WTC11 (cell line): Measurements from ENCODE around the gene MT1H. TPM values are rescaled to one million over a fixed set of nuclear protein-coding genes. Genes with fewer than 3 reads are reported as not detected.

Experiments used
- ATAC-seq: fragments of 200-7000 bp; cut with Tn5 transposase; 2 replicates; pipeline ENCODE4 v1.10.0; 2021; ENCODE audit warnings: mild to moderate bottlenecking, moderate library complexity
- CTCF ChIA-PET: fragments of 300-600 bp; sonication (Branson Sonifier 250); formaldehyde crosslinking; loops from one replicate; lab custom pipeline; 2021; ENCODE audit warnings: antibody characterized with exemption; lab: Charles Lee
- POLR2A ChIA-PET: fragments of 350-600 bp; sonication (Branson Sonifier 250); formaldehyde crosslinking; loops from one replicate; lab custom pipeline; 2021; ENCODE audit warnings: antibody characterized with exemption; lab: Charles Lee
- DNase-seq: peaks from one replicate; pipeline ENCODE4 v3.0.0; 2021; ENCODE audit warnings: low spot score
- H3K27ac Mint-ChIP-seq: 2 replicates; pipeline ENCODE4 v1.8.0; 2021; ENCODE audit warnings: mixed read lengths
- H3K27me3 Mint-ChIP-seq: 2 replicates; pipeline ENCODE4 v1.8.0; 2021; ENCODE audit warnings: low read depth, mild to moderate bottlenecking, moderate library complexity, mixed read lengths
- H3K36me3 Mint-ChIP-seq: 2 replicates; pipeline ENCODE4 v1.8.0; 2021; ENCODE audit warnings: mixed read lengths
- H3K4me1 Mint-ChIP-seq: 2 replicates; pipeline ENCODE4 v1.8.0; 2022; ENCODE audit warnings: mixed read lengths
- H3K4me3 Mint-ChIP-seq: 2 replicates; pipeline ENCODE4 v1.8.0; 2021; ENCODE audit warnings: mild to moderate bottlenecking, moderate library complexity, mixed read lengths
- H3K9me3 Mint-ChIP-seq: 2 replicates; pipeline ENCODE4 v1.8.0; 2021; ENCODE audit warnings: mixed read lengths
- CBFB ChIP-seq: sonication (generic); formaldehyde crosslinking; IDR thresholded peaks from 2 replicates; pipeline ENCODE4 v1.8.1; 2022; ENCODE audit warnings: mild to moderate bottlenecking, low read depth, missing genetic modification reagents
- CREB1 ChIP-seq: sonication (generic); formaldehyde crosslinking; IDR thresholded peaks from 2 replicates; pipeline ENCODE4 v1.8.0; 2023; ENCODE audit warnings: mild to moderate bottlenecking, missing genetic modification reagents
- E2F5 ChIP-seq: sonication (generic); formaldehyde crosslinking; IDR thresholded peaks from 2 replicates; pipeline ENCODE4 v1.8.1; 2022; ENCODE audit warnings: mild to moderate bottlenecking, moderate library complexity, missing genetic modification reagents
- GRHL2 ChIP-seq: fragments of 250-450 bp; sonication (Bioruptor Pico); IDR thresholded peaks from 2 replicates; pipeline ENCODE4 v1.8.0; 2022; ENCODE audit warnings: mild to moderate bottlenecking, moderate library complexity; ENCODE audit not compliant: insufficient replicate concordance, severe bottlenecking
- IRF1 ChIP-seq: sonication (generic); formaldehyde crosslinking; IDR thresholded peaks from 2 replicates; pipeline ENCODE4 v1.8.0; 2023; ENCODE audit warnings: missing genetic modification reagents
- JUN ChIP-seq: sonication (generic); formaldehyde crosslinking; IDR thresholded peaks from 2 replicates; pipeline ENCODE4 v1.8.0; 2023; ENCODE audit warnings: mild to moderate bottlenecking, missing genetic modification reagents
- KAT7 ChIP-seq: sonication (generic); formaldehyde crosslinking; IDR thresholded peaks from 2 replicates; pipeline ENCODE4 v1.8.1; 2023; ENCODE audit warnings: missing genetic modification reagents, mild to moderate bottlenecking, borderline replicate concordance
- MXD4 ChIP-seq: fragments of 250-450 bp; sonication (Bioruptor Pico); IDR thresholded peaks from 2 replicates; pipeline ENCODE4 v1.8.0; 2021; ENCODE audit warnings: mild to moderate bottlenecking, moderate library complexity, borderline replicate concordance
- PRRX2 ChIP-seq: fragments of 250-450 bp; sonication (Bioruptor Pico); IDR thresholded peaks from 2 replicates; pipeline ENCODE4 v1.8.0; 2021; ENCODE audit warnings: mild to moderate bottlenecking
- SP1 ChIP-seq: sonication (generic); formaldehyde crosslinking; conservative IDR thresholded peaks from 2 replicates; pipeline ENCODE4 v1.8.1; 2022; ENCODE audit warnings: missing genetic modification reagents
- ZNF138 ChIP-seq: sonication (generic); formaldehyde crosslinking; conservative IDR thresholded peaks from 2 replicates; pipeline ENCODE4 v1.8.1; 2022; ENCODE audit warnings: mild to moderate bottlenecking, moderate library complexity, missing genetic modification reagents
- ZNF281 ChIP-seq: sonication (generic); formaldehyde crosslinking; IDR thresholded peaks from 2 replicates; pipeline ENCODE4 v1.8.0; 2023; ENCODE audit warnings: mild to moderate bottlenecking, missing genetic modification reagents
- ZNF423 ChIP-seq: fragments of 250-450 bp; sonication (Bioruptor Pico); IDR thresholded peaks from 2 replicates; pipeline ENCODE4 v2.1.2; 2022; ENCODE audit warnings: mild to moderate bottlenecking, moderate library complexity
- total RNA-seq: library from RNA; stranded (reverse); gene quantifications from 3 replicates; pipeline ENCODE4 v1.2.3, GENCODE V29; 2021
- TF ChIP-seq, protein P1 (sequence below): sonication (generic); formaldehyde crosslinking; IDR thresholded peaks from 2 replicates; pipeline ENCODE4 v1.8.1; 2022; ENCODE audit warnings: mild to moderate bottlenecking, missing genetic modification reagents, moderate library complexity, borderline replicate concordance
- TF ChIP-seq, protein P2 (sequence below): sonication (generic); formaldehyde crosslinking; IDR thresholded peaks from 2 replicates; pipeline ENCODE4 v1.8.0; 2022; ENCODE audit warnings: mild to moderate bottlenecking, missing genetic modification reagents

MT1H gene
- total RNA-seq, 1 experiment from 2014 or later: 122 TPM

- TF ChIP-seq, protein P1, sequence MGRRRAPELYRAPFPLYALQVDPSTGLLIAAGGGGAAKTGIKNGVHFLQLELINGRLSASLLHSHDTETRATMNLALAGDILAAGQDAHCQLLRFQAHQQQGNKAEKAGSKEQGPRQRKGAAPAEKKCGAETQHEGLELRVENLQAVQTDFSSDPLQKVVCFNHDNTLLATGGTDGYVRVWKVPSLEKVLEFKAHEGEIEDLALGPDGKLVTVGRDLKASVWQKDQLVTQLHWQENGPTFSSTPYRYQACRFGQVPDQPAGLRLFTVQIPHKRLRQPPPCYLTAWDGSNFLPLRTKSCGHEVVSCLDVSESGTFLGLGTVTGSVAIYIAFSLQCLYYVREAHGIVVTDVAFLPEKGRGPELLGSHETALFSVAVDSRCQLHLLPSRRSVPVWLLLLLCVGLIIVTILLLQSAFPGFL: no peak
- TF ChIP-seq GRHL2 (CRISPR knock-in tag): no peak
Measured at GRCh38 chr16:56700631-56701030, 31.0 kb downstream of the MT1H start (continued).

DNA sequence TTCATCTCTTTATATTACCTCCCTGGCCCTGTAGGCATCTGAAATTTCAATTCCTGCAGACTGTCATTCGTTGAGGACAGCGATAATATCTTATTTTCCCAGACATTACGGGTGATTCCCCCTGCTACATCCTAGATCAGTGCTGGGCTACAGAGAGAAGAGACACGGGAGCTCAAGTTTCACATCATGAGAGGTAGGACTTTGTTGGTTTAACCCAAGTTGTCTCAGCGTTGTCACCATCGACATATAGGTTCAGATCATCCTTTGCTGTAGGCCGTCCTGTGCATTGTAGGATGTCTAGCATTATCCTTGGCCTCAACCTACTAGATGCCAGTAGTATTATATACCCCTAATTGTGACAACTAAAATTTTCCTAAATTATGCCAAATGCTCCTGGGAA lies 31.9 kb downstream of the MT1H start:
- ATAC-seq: peak; percentile 55; the same call in 1 of the 2 replicates
- POLR2A ChIA-PET: interaction anchor here (1.1 to 2.3 kb wide), 6 partner anchors 19 to 250 kb away, joined by 3 to 10 read pairs (median 4); partner anchors contain the start of genes MT1E, MT1X, MT2A and NUDT21

More for the DNA sequence above, 31.9 kb downstream of the MT1H start:
- TF ChIP-seq SP1 (CRISPR knock-in tag) (no peak), CBFB (CRISPR knock-in tag) (no peak), E2F5 (CRISPR knock-in tag) (no peak), CREB1 (CRISPR knock-in tag) (no peak), ZNF281 (CRISPR knock-in tag) (no peak), JUN (CRISPR knock-in tag) (no peak), KAT7 (CRISPR knock-in tag) (no peak), IRF1 (CRISPR knock-in tag) (no peak), PRRX2 (no peak), MXD4 (no peak), ZNF138 (CRISPR knock-in tag) (no peak), ZNF423 (CRISPR knock-in tag) (no peak)
- TF ChIP-seq, protein P2, sequence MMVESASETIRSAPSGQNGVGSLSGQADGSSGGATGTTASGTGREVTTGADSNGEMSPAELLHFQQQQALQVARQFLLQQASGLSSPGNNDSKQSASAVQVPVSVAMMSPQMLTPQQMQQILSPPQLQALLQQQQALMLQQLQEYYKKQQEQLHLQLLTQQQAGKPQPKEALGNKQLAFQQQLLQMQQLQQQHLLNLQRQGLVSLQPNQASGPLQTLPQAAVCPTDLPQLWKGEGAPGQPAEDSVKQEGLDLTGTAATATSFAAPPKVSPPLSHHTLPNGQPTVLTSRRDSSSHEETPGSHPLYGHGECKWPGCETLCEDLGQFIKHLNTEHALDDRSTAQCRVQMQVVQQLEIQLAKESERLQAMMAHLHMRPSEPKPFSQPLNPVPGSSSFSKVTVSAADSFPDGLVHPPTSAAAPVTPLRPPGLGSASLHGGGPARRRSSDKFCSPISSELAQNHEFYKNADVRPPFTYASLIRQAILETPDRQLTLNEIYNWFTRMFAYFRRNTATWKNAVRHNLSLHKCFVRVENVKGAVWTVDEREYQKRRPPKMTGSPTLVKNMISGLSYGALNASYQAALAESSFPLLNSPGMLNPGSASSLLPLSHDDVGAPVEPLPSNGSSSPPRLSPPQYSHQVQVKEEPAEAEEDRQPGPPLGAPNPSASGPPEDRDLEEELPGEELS: no peak
- H3K36me3 Mint-ChIP-seq: peaks cover 5% of the 10 kb centered on the region; the same call in 1 of the 2 replicates
- no peak overlapping the region for H3K27ac Mint-ChIP-seq
- H3K9me3 Mint-ChIP-seq: peaks cover 11% of the 10 kb centered on the region
- no peak overlapping the region for H3K4me3 Mint-ChIP-seq
- peaks cover 17% of the 10 kb centered on the region for H3K4me1 Mint-ChIP-seq
- CTCF ChIA-PET: interaction anchor here (0.7 to 3.3 kb wide), 47 partner anchors 9 to 232 kb away, joined by 3 to 46 read pairs (median 7); partner anchors contain the start of genes MT1E, MT1F, MT1G and MT1H
- H3K27me3 Mint-ChIP-seq: peaks cover 2% of the 10 kb centered on the region
- no peak for DNase-seq
